ENCODE results near the gene ERGIC1.

- no peak for TF ChIP-seq CTCF (IDR thresholded peaks at IDR 0.05; ENCODE audit: poor library complexity, severe bottlenecking)
- TF ChIP-seq TAF1 (IDR thresholded peaks at IDR 0.05; ENCODE audit: low read depth) = no peak
- no peak for TF ChIP-seq EP300 (conservative IDR thresholded peaks at IDR 0.05; ENCODE audit: poor library complexity, severe bottlenecking)
- TF ChIP-seq REST (IDR thresholded peaks at IDR 0.05; ENCODE audit: borderline replicate concordance) = no peak
- no peak for TF ChIP-seq RAD21 (conservative IDR thresholded peaks at IDR 0.05)
Measured at GRCh38 chr5:172860520-172861443, 26.7 kb downstream of the ERGIC1 start.
